ENCODE data around the gene TPT1.

DNA sequence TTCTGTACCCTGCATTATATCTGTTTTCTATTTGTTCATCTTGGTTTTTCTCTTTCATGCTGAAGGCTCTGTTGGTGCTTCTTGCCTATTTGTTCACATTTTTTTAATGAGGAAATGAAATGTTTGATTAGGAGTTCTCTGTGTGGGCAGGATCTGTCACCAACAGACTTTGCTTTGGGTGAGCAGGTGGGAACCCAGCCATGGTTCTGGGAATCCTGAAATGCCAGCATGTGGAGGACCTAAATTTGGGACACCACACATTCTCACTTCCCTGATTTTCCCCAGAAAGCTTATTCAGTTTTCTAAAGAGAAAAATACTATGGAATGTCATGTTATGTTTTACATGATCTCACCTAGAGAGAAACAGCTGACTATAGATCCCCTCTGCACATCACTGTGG, 34.0 kb downstream of the TPT1 start:
- TF ChIP-seq, protein P1, sequence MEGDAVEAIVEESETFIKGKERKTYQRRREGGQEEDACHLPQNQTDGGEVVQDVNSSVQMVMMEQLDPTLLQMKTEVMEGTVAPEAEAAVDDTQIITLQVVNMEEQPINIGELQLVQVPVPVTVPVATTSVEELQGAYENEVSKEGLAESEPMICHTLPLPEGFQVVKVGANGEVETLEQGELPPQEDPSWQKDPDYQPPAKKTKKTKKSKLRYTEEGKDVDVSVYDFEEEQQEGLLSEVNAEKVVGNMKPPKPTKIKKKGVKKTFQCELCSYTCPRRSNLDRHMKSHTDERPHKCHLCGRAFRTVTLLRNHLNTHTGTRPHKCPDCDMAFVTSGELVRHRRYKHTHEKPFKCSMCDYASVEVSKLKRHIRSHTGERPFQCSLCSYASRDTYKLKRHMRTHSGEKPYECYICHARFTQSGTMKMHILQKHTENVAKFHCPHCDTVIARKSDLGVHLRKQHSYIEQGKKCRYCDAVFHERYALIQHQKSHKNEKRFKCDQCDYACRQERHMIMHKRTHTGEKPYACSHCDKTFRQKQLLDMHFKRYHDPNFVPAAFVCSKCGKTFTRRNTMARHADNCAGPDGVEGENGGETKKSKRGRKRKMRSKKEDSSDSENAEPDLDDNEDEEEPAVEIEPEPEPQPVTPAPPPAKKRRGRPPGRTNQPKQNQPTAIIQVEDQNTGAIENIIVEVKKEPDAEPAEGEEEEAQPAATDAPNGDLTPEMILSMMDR (tag by site-specific recombination; IDR thresholded peaks at IDR 0.05) = no peak
- no peak for TF ChIP-seq ZNF311 (tag by site-specific recombination; IDR thresholded peaks at IDR 0.05; ENCODE audit: borderline replicate concordance)
- TF ChIP-seq, protein P2, sequence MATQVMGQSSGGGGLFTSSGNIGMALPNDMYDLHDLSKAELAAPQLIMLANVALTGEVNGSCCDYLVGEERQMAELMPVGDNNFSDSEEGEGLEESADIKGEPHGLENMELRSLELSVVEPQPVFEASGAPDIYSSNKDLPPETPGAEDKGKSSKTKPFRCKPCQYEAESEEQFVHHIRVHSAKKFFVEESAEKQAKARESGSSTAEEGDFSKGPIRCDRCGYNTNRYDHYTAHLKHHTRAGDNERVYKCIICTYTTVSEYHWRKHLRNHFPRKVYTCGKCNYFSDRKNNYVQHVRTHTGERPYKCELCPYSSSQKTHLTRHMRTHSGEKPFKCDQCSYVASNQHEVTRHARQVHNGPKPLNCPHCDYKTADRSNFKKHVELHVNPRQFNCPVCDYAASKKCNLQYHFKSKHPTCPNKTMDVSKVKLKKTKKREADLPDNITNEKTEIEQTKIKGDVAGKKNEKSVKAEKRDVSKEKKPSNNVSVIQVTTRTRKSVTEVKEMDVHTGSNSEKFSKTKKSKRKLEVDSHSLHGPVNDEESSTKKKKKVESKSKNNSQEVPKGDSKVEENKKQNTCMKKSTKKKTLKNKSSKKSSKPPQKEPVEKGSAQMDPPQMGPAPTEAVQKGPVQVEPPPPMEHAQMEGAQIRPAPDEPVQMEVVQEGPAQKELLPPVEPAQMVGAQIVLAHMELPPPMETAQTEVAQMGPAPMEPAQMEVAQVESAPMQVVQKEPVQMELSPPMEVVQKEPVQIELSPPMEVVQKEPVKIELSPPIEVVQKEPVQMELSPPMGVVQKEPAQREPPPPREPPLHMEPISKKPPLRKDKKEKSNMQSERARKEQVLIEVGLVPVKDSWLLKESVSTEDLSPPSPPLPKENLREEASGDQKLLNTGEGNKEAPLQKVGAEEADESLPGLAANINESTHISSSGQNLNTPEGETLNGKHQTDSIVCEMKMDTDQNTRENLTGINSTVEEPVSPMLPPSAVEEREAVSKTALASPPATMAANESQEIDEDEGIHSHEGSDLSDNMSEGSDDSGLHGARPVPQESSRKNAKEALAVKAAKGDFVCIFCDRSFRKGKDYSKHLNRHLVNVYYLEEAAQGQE (tag by site-specific recombination; IDR thresholded peaks at IDR 0.05) = no peak
- TF ChIP-seq, protein P3, sequence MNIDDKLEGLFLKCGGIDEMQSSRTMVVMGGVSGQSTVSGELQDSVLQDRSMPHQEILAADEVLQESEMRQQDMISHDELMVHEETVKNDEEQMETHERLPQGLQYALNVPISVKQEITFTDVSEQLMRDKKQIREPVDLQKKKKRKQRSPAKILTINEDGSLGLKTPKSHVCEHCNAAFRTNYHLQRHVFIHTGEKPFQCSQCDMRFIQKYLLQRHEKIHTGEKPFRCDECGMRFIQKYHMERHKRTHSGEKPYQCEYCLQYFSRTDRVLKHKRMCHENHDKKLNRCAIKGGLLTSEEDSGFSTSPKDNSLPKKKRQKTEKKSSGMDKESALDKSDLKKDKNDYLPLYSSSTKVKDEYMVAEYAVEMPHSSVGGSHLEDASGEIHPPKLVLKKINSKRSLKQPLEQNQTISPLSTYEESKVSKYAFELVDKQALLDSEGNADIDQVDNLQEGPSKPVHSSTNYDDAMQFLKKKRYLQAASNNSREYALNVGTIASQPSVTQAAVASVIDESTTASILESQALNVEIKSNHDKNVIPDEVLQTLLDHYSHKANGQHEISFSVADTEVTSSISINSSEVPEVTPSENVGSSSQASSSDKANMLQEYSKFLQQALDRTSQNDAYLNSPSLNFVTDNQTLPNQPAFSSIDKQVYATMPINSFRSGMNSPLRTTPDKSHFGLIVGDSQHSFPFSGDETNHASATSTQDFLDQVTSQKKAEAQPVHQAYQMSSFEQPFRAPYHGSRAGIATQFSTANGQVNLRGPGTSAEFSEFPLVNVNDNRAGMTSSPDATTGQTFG (tag by site-specific recombination; IDR thresholded peaks at IDR 0.05; ENCODE audit: borderline replicate concordance) = no peak
